GM23338 (cell line): ENCODE measurements around the gene C14orf93.

ENCODE experiments used
- EZH2 ChIP-seq: fragments of 200-600 bp; sonication (generic); IDR thresholded peaks from one replicate; pipeline ENCODE4 v1.8.0; 2017; ENCODE audit warnings: antibody characterized with exemption, mild to moderate bottlenecking, low read depth; ENCODE audit not compliant: unreplicated experiment
- POLR2AphosphoS5 ChIP-seq: IDR thresholded peaks from 2 replicates; pipeline ENCODE4 v1.6.1; 2016; ENCODE audit warnings: antibody characterized with exemption, low read depth
- ZNF114 ChIP-seq: fragments of 250-450 bp; sonication (Bioruptor Pico); IDR thresholded peaks from 2 replicates; pipeline ENCODE4 v1.5.0; 2020; ENCODE audit warnings: mild to moderate bottlenecking, moderate library complexity
- TF ChIP-seq, protein P1 (sequence below), 2 experiments: fragments of 200-600 bp in 1 of 2; sonication (generic) in 1 of 2; conservative IDR thresholded peaks; 2 replicates each; pipeline versions ENCODE4 v1.5.1 to v1.6.1; 2016 to 2017; ENCODE audit warnings: antibody characterized with exemption in 2 of 2, low read depth in 2 of 2, mild to moderate bottlenecking in 2 of 2, moderate library complexity in 1 of 2
- TF ChIP-seq, protein P2 (sequence below): IDR thresholded peaks from 2 replicates; pipeline ENCODE4 v1.6.1; 2016; ENCODE audit warnings: antibody characterized with exemption

GRCh38 chr14:22981090-22981875 lies 28.7 kb downstream of the C14orf93 start:
- TF ChIP-seq, protein P1, sequence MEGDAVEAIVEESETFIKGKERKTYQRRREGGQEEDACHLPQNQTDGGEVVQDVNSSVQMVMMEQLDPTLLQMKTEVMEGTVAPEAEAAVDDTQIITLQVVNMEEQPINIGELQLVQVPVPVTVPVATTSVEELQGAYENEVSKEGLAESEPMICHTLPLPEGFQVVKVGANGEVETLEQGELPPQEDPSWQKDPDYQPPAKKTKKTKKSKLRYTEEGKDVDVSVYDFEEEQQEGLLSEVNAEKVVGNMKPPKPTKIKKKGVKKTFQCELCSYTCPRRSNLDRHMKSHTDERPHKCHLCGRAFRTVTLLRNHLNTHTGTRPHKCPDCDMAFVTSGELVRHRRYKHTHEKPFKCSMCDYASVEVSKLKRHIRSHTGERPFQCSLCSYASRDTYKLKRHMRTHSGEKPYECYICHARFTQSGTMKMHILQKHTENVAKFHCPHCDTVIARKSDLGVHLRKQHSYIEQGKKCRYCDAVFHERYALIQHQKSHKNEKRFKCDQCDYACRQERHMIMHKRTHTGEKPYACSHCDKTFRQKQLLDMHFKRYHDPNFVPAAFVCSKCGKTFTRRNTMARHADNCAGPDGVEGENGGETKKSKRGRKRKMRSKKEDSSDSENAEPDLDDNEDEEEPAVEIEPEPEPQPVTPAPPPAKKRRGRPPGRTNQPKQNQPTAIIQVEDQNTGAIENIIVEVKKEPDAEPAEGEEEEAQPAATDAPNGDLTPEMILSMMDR (conservative IDR thresholded peaks at IDR 0.05; ENCODE audit: low read depth in 2 of 2) = no peak
- TF ChIP-seq EZH2 = no peak
- no peak; the same call in 1 of the 2 replicates for TF ChIP-seq POLR2AphosphoS5
- TF ChIP-seq, protein P2, sequence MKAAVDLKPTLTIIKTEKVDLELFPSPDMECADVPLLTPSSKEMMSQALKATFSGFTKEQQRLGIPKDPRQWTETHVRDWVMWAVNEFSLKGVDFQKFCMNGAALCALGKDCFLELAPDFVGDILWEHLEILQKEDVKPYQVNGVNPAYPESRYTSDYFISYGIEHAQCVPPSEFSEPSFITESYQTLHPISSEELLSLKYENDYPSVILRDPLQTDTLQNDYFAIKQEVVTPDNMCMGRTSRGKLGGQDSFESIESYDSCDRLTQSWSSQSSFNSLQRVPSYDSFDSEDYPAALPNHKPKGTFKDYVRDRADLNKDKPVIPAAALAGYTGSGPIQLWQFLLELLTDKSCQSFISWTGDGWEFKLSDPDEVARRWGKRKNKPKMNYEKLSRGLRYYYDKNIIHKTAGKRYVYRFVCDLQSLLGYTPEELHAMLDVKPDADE = no peak
- TF ChIP-seq ZNF114 (CRISPR knock-in tag) = no peak
